Fibroblast of the aortic adventitia (primary cell): ENCODE measurements around the gene BFAR. TPM values are rescaled to one million over a fixed set of nuclear protein-coding genes. Genes with fewer than 3 reads are reported as not detected.

Experiments
- DNase-seq: peaks from one replicate; pipeline ENCODE4 v3.0.0-alpha.2; 2010; ENCODE audit warnings: low read depth
- H3K4me3 ChIP-seq: 2 replicates; pipeline ENCODE4 v1.5.1; 2011; ENCODE audit warnings: low read depth, mild to moderate bottlenecking, control low read depth, low read length, moderate library complexity
- total RNA-seq: library from RNA; depleted of rRNA; stranded (reverse); fragments of >200 nt; gene quantifications from 2 replicates; pipeline ENCODE4 v1.2.3, GENCODE V29; 2012; ENCODE audit warnings: low replicate concordance
- TF ChIP-seq, protein P1 (sequence below): IDR thresholded peaks from 2 replicates; pipeline ENCODE4 v1.5.1; 2011; ENCODE audit warnings: mild to moderate bottlenecking, low read length, control low read depth, inconsistent platforms; ENCODE audit not compliant: insufficient read depth

The BFAR gene
- total RNA-seq, 1 donor: 78.4 TPM

DNA sequence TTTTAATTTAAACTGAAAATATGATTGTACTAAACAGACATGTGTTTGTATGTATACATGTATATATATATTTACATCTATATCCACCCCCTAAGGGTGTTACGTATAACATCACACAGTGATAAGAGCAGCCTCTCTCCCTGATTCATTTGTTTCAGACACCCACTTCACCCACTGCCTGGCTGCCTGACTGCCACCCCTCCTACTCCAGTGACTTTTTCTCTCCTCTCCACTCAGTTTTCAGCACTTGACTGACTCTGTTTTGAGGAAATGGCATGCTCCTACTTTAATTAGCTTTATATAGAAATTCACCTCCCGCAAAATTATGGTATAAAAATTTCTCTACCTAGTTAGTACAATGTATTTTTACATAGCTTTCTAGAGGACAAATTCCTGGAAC, 20.0 kb downstream of the BFAR start:
- TF ChIP-seq, protein P1, sequence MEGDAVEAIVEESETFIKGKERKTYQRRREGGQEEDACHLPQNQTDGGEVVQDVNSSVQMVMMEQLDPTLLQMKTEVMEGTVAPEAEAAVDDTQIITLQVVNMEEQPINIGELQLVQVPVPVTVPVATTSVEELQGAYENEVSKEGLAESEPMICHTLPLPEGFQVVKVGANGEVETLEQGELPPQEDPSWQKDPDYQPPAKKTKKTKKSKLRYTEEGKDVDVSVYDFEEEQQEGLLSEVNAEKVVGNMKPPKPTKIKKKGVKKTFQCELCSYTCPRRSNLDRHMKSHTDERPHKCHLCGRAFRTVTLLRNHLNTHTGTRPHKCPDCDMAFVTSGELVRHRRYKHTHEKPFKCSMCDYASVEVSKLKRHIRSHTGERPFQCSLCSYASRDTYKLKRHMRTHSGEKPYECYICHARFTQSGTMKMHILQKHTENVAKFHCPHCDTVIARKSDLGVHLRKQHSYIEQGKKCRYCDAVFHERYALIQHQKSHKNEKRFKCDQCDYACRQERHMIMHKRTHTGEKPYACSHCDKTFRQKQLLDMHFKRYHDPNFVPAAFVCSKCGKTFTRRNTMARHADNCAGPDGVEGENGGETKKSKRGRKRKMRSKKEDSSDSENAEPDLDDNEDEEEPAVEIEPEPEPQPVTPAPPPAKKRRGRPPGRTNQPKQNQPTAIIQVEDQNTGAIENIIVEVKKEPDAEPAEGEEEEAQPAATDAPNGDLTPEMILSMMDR: no peak
- DNase-seq: no peak
- no peak overlapping the region for H3K4me3 ChIP-seq

DNA sequence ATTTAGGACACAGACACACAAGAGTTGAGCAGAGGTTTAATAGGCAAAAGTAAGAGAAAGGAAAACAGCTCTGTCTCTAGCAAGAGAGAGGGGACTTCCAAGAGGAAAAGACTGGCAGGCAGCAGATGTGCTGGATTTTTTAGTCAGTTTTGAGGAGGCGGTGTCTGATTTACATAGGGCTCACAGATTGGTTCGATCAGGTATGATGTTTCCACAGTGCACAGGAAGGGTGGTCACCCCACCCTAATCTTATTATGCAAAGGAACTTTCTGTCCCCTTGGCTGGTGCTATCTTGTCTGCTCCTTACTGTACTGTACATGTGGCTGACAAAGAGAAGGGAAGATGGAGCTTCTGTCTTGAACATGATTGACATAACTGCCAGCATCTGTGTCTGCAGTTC, 25.3 kb downstream of the BFAR start:
- TF ChIP-seq, protein P1: no peak
- DNase-seq: no peak
- H3K4me3 ChIP-seq: no peak overlapping the region

DNA sequence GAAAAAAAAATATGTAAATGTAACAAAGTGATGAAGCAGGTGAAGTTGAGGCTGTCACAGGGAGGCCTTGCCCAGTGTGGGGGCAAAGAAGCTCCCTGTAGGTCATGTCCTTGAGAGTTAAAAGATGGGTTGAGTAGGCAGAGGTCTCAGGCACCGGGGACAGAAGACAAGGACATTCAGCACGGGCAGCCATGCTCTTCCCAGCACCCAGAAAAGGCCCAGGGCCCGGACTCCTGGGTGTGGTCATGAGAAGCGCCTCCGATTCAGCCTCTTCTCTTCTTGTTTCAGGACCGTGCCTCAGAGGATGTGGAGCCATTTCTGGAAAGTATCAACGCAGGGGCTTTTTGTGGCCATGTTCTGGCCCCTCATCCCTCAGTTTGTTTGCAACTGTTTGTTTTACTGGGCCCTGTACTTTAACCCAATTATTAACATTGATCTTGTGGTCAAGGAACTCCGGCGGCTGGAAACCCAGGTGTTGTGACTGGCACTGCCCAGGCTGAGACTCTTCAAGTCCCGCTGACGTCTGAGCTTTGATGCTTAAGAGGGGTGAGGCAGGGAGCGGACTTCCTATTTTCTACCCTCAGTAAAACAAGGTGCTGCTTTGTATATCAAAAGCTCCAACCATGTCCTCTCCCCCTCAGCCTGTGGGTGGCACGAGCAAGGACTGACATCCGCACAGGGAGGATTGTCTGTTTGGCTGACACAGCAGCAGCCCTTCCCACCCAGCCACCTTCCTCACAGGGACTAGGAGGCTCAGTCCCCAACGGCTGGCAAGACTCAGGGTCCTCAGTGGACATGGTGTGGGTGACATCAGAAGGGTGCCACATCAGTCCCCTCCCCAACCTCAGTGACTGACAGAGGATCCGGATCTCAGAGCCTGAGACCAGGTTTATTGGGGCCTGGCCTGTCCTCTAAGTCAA, 34.9 kb downstream of the BFAR start:
- DNase-seq: no peak
- H3K4me3 ChIP-seq: no peak overlapping the region
- TF ChIP-seq, protein P1: no peak

DNA sequence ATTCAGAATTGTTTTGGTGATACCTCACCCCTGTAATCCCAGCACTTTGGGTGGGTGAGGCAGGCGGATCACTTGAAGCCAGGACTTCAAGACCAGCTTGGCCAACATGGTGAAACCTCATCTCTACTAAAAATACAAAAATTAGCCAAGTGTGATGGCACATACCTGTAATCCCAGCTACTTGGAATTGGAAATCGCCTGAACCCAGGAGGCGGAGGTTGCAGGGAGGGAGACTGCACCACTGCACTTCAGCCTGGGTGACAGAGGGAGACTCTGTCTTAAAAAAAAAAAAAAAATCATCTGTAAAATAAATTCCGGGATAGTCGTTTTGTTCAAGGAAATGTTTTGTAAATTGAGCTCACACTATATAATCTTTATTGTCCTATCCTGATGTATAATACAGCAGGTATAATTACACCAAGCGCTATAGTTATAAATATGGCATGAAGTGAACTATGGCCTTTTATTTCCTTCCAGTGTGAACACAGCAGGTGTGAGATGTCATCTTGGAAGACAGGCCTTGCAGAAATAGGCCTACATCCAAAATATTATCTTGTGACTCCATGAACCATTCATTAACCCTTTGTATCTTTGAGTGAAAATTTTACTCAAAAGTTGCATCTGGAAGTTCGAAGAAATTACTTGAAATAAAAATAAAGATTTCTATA, 35.9 kb downstream of the BFAR start:
- no peak for DNase-seq
- TF ChIP-seq, protein P1: no peak
- no peak overlapping the region for H3K4me3 ChIP-seq

DNA sequence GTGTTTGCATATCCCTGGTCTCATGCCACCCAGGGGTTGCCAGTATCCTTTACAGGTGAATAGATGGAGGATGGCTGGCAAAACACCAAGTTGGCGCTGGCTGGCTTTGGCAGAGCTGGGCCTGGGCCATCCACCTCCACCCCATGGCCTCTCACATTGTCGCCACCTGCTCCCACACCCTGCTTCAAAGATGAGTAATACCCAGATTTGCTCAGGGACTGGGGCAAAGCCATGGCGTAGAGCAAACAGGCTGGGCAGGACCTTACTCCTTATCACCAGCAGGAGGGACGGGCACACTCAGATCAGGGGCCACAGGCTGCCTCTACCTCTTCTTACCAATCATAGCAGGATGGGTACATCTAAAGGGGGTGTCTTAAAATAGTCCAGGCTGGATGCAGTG, 37.0 kb downstream of the BFAR start:
- no peak for DNase-seq
- no peak overlapping the region for H3K4me3 ChIP-seq
- TF ChIP-seq, protein P1: no peak

DNA sequence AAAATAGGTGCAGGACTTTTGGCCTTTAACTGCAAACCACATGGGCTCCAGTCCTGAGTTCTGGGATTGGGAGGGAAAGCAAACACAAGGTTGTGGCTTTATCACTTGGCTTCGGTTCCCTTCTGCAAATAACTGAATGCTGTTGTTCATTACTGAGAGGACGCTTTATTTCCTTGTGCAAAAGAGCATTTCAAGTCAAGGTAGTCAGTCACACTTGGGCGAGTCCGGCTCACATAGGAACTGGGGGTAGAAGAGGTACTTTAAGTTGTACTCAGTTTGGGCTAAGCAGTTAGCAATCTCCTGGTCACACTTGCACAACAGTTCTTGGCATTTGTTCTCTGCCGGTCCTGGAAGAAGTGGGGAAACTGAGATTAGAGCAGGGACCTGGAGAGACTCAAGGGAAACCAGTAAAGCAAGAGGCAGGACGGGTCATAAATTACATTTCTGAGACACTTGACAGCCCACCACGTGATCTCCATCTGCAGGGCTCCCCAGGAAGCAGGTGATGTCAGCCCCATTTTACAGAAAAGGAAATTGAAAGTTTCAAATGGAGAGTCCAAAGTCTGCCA, 39.7 kb downstream of the BFAR start:
- TF ChIP-seq, protein P1: no peak
- no peak overlapping the region for H3K4me3 ChIP-seq
- peak; percentile 7 for DNase-seq
